Hepatocyte (in vitro differentiated cells): Measurements from ENCODE around the gene ZNF101. TPM values are rescaled to one million over a fixed set of nuclear protein-coding genes. Genes with fewer than 3 reads are reported as not detected.

Experiments used
- DNase-seq: peaks from one replicate; pipeline ENCODE4 v3.0.0-alpha.2; 2016; ENCODE audit warnings: low spot score
- H2AFZ ChIP-seq: fragments of 200-600 bp; sonication (generic); 2 replicates; pipeline ENCODE4 v1.6.0; 2016; ENCODE audit warnings: antibody characterized with exemption, mild to moderate bottlenecking
- H3K27ac ChIP-seq: fragments of 200-600 bp; sonication (generic); 2 replicates; pipeline ENCODE4 v1.5.1; 2016; ENCODE audit warnings: mild to moderate bottlenecking
- H3K27me3 ChIP-seq: fragments of 200-600 bp; sonication (generic); 2 replicates; pipeline ENCODE4 v1.6.1; 2016
- H3K36me3 ChIP-seq: fragments of 200-600 bp; sonication (generic); replicated peaks from 2 replicates; pipeline ENCODE4 v1.5.1; 2016; ENCODE audit warnings: low read depth; ENCODE audit not compliant: insufficient read depth
- H3K4me1 ChIP-seq: fragments of 200-600 bp; sonication (generic); 2 replicates; pipeline ENCODE4 v1.5.1; 2016; ENCODE audit warnings: mild to moderate bottlenecking, moderate library complexity; ENCODE audit not compliant: insufficient read depth
- H3K4me2 ChIP-seq: fragments of 200-600 bp; sonication (generic); 2 replicates; pipeline ENCODE4 v1.6.0; 2016
- H3K4me3 ChIP-seq: fragments of 200-600 bp; sonication (generic); 2 replicates; pipeline ENCODE4 v1.5.1; 2016; ENCODE audit warnings: mild to moderate bottlenecking
- H3K79me2 ChIP-seq: fragments of 200-600 bp; sonication (generic); 2 replicates; pipeline ENCODE4 v1.6.0; 2017; ENCODE audit warnings: mild to moderate bottlenecking
- H3K9me2 ChIP-seq: fragments of 200-600 bp; sonication (generic); replicated peaks from 2 replicates; pipeline ENCODE4 v1.6.0; 2017; ENCODE audit warnings: mild to moderate bottlenecking; ENCODE audit not compliant: insufficient read depth
- H3K9me3 ChIP-seq: fragments of 200-600 bp; sonication (generic); 2 replicates; pipeline ENCODE4 v1.5.1; 2016; ENCODE audit warnings: low read depth, mild to moderate bottlenecking
- H4K20me1 ChIP-seq: fragments of 200-600 bp; sonication (generic); 2 replicates; pipeline ENCODE4 v1.6.0; 2016; ENCODE audit warnings: mild to moderate bottlenecking; ENCODE audit not compliant: insufficient read depth, poor library complexity, severe bottlenecking
- EZH2 ChIP-seq: fragments of 200-600 bp; sonication (generic); IDR thresholded peaks from 2 replicates; pipeline ENCODE4 v1.6.1; 2016; ENCODE audit warnings: antibody characterized with exemption, mild to moderate bottlenecking, borderline replicate concordance
- EZH2phosphoT487 ChIP-seq: fragments of 200-600 bp; sonication (generic); IDR thresholded peaks from one replicate; pipeline ENCODE4 v1.6.1; 2018; ENCODE audit warnings: antibody characterized with exemption, mild to moderate bottlenecking, low read depth, moderate library complexity; ENCODE audit not compliant: unreplicated experiment, severe bottlenecking
- WGBS: methylation state at CpG from one replicate; pipeline ENCODE4 v1.1.6; 2016; ENCODE audit warnings: low lambda C conversion rate; ENCODE audit errors: missing lambda C conversion rate; 5-methylcytosine and 5-hydroxymethylcytosine counted together
- polyA plus RNA-seq: library from polyadenylated mRNA; unstranded; fragments of >200 nt; fragmentation: Nextera tagmentation; extraction: Ambion mirVana; gene quantifications from 2 replicates; pipeline ENCODE4 v1.2.1, GENCODE V29; 2016
- total RNA-seq: library from RNA; depleted of rRNA; stranded (reverse); fragments of >200 nt; gene quantifications from 2 replicates; pipeline ENCODE4 v1.2.3, GENCODE V29; 2014
- TF ChIP-seq, protein P1 (sequence below): fragments of 200-600 bp; sonication (generic); IDR thresholded peaks from 2 replicates; pipeline ENCODE4 v1.5.1; 2016; ENCODE audit warnings: antibody characterized with exemption, mild to moderate bottlenecking; ENCODE audit not compliant: poor library complexity

ZNF101 gene
- total and polyA plus RNA-seq, 2 experiments from 2014 or later = 3.6 to 5.9 TPM

- Histone ChIP-seq H3K36me3 (no peaks in the 10 kb centered on the region), H3K27me3 (no peaks in the 10 kb centered on the region), H3K79me2 (no peaks in the 10 kb centered on the region), H4K20me1 (no peaks in the 10 kb centered on the region), H3K9me3 (no peaks in the 10 kb centered on the region), H3K4me2 (no peak overlapping the region), H2AFZ (no peak overlapping the region), H3K4me1 (no peaks in the 10 kb centered on the region), H3K27ac (no peak overlapping the region), H3K9me2 (no peaks in the 10 kb centered on the region), H3K4me3 (no peak overlapping the region)
- TF ChIP-seq EZH2 = no peak
- no peak for TF ChIP-seq EZH2phosphoT487
- TF ChIP-seq, protein P1, sequence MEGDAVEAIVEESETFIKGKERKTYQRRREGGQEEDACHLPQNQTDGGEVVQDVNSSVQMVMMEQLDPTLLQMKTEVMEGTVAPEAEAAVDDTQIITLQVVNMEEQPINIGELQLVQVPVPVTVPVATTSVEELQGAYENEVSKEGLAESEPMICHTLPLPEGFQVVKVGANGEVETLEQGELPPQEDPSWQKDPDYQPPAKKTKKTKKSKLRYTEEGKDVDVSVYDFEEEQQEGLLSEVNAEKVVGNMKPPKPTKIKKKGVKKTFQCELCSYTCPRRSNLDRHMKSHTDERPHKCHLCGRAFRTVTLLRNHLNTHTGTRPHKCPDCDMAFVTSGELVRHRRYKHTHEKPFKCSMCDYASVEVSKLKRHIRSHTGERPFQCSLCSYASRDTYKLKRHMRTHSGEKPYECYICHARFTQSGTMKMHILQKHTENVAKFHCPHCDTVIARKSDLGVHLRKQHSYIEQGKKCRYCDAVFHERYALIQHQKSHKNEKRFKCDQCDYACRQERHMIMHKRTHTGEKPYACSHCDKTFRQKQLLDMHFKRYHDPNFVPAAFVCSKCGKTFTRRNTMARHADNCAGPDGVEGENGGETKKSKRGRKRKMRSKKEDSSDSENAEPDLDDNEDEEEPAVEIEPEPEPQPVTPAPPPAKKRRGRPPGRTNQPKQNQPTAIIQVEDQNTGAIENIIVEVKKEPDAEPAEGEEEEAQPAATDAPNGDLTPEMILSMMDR = no peak
- 98% methylated on average over 18 of the region's 22 CpGs for WGBS
- DNase-seq = no peak
Observed at GRCh38 chr19:19633711-19634515, 34.7 kb upstream of the ZNF101 start.

DNA sequence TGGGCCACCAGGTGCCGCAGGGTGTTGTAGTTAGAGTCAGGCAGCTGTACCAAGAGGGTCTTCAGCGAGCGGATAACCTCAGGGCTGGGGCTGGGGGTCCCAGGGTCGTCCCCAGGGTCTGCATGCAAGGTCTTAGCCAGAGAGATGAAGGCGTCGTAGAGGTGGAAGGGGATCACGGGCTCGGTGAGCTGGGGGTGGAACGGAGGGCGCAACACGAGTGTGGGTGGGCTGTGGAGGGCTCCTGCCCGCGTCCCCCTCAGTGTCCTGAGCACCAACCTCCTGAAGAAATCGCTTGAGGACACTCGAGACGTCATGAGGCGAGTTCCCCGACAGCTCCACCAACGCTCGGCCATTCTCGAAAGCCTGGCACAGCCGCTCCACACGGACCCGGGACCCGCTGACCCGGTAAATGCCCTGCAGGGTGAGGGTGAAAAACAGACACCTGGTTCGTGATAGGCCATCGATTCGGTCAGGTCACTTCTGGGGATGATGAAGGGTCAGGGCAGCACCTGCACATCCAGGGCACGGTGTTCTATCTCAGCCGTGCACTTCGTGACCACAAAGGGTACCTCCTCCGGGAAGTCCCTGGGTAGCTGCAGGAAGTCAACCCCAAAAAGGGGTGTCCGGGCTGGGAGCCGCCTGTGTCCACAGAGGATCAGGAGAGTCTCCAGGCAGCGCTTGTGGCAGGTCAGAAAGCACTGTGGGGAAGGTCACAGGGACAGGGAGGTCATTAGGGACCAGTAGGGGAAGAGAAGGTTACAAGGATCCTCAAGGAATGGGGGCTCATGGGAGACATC lies 33.9 kb upstream of the ZNF101 start:
- Histone ChIP-seq H2AFZ (no peak overlapping the region), H4K20me1 (no peaks in the 10 kb centered on the region), H3K79me2 (no peaks in the 10 kb centered on the region), H3K4me1 (no peaks in the 10 kb centered on the region), H3K36me3 (no peaks in the 10 kb centered on the region), H3K27ac (no peak overlapping the region), H3K9me2 (no peaks in the 10 kb centered on the region), H3K27me3 (no peaks in the 10 kb centered on the region), H3K4me2 (no peak overlapping the region), H3K4me3 (no peak overlapping the region), H3K9me3 (no peaks in the 10 kb centered on the region)
- no peak for TF ChIP-seq EZH2
- TF ChIP-seq, protein P1 = no peak
- TF ChIP-seq EZH2phosphoT487 = no peak
- DNase-seq = no peak
- WGBS = 96% methylated on average over 28 of the region's 36 CpGs

- Histone ChIP-seq H3K4me3 (no peak overlapping the region), H2AFZ (no peak overlapping the region), H3K9me3 (no peaks in the 10 kb centered on the region), H3K36me3 (no peaks in the 10 kb centered on the region), H4K20me1 (no peaks in the 10 kb centered on the region), H3K4me1 (no peaks in the 10 kb centered on the region), H3K79me2 (no peaks in the 10 kb centered on the region), H3K27me3 (no peaks in the 10 kb centered on the region), H3K27ac (no peak overlapping the region), H3K9me2 (no peaks in the 10 kb centered on the region), H3K4me2 (no peak overlapping the region)
- TF ChIP-seq EZH2phosphoT487 = no peak
- TF ChIP-seq, protein P1 = no peak
- no peak for TF ChIP-seq EZH2
- WGBS = over 99% methylated on average over 14 of the region's 14 CpGs
- no peak for DNase-seq
Observed at GRCh38 chr19:19635313-19635702, 33.3 kb upstream of the ZNF101 start.
